Osteocyte (in vitro differentiated cells): ENCODE results near the gene E2F3. TPM values are rescaled to one million over a fixed set of nuclear protein-coding genes. Genes with fewer than 3 reads are reported as not detected.

ENCODE experiments used
- DNase-seq: peaks from one replicate; pipeline ENCODE4 v3.0.0; 2021; ENCODE audit warnings: mixed read lengths; ENCODE audit not compliant: unreplicated experiment; ENCODE audit errors: extremely low spot score
- H3K27ac Mint-ChIP-seq: one replicate; pipeline ENCODE4 v1.8.0; 2021; ENCODE audit warnings: mild to moderate bottlenecking, mixed read lengths; ENCODE audit not compliant: unreplicated experiment
- H3K27me3 Mint-ChIP-seq: one replicate; pipeline ENCODE4 v1.8.0; 2021; ENCODE audit warnings: mixed read lengths; ENCODE audit not compliant: unreplicated experiment
- H3K36me3 Mint-ChIP-seq: one replicate; pipeline ENCODE4 v1.8.0; 2021; ENCODE audit warnings: mixed read lengths; ENCODE audit not compliant: unreplicated experiment
- H3K4me1 Mint-ChIP-seq: one replicate; pipeline ENCODE4 v1.8.0; 2021; ENCODE audit warnings: mixed read lengths; ENCODE audit not compliant: unreplicated experiment
- H3K4me3 Mint-ChIP-seq: one replicate; pipeline ENCODE4 v1.8.0; 2021; ENCODE audit warnings: mild to moderate bottlenecking, moderate library complexity, mixed read lengths; ENCODE audit not compliant: unreplicated experiment
- H3K9me3 Mint-ChIP-seq: one replicate; pipeline ENCODE4 v1.8.0; 2021; ENCODE audit warnings: mixed read lengths; ENCODE audit not compliant: unreplicated experiment
- CTCF ChIP-seq: fragments of 200-600 bp; sonication (generic); IDR thresholded peaks from 2 replicates; pipeline ENCODE4 v1.5.0; 2021; ENCODE audit warnings: antibody characterized with exemption, mild to moderate bottlenecking, moderate library complexity
- long read RNA-seq: library from polyadenylated mRNA; unstranded; transcript quantifications from one replicate; pipeline ENCODE4 v2.0.0, GENCODE V29; 2021
- total RNA-seq: library from RNA; stranded (reverse); gene quantifications from 2 replicates; pipeline ENCODE4 v1.2.1, GENCODE V29; 2021

E2F3 gene
- 12.0 and 12.1 TPM in 2 replicates for total RNA-seq
- long read RNA-seq, partial matches to known transcripts: 8 of 11 reads
- long read RNA-seq, other reads (novel, unspliced or antisense): 3 of 11 reads

DNA sequence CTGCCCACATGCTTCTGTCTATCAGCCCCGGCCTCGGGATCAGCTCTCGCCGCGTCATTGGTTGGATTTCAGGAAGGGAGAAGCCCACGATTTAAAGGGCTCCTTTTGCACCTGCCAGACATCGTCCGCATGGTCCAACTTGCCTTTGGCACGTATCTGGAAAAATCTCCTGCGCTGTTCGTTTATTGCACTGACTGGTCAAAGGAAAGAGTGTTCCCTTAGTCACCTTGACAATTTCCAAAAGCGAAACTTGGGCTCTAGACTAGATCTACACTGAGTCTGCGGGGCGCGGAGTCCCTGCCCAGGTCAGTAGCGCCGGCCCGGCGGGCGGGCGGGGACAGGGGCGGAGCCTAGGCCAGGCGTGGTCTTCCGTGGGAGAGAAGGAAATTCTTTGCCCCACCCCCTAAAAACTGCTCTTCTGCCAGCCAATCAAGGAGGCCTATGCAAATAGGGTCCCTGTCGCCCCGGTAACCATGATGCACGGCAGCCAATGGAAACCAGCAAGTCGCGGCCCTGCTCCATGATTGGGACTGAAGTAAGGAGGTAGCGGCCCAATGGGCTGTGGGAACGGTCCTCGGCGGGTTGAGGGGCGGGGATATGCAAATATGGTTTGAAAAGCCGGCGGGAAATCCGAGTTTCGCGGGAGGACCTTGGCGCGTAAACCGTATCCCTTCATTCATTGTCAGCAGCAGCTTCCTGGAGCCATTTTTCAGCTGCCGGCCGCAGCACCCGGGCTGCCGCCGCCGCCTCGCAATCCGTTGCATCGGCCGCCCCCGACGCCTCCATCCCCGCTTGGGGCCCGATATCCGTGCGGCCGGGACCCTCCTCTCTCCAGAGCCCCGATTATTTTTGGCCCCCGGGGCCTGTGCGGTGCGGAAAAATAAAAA lies at the start of gene E2F3:
TSS of gene E2F3 (plus strand) at position 675 of the 887 bp plus-strand sequence. CDS start 354 bp downstream, outside the sequence.
- TF ChIP-seq CTCF: no peak
- H3K4me1 Mint-ChIP-seq: peaks cover 16% of the 10 kb centered on the region
- H3K36me3 Mint-ChIP-seq: no peaks in the 10 kb centered on the region
- peak within 1 kb of the TSS; percentile 97 for H3K27ac Mint-ChIP-seq
- H3K4me3 Mint-ChIP-seq: peak within 1 kb of the TSS; percentile 98
- no peaks in the 10 kb centered on the region for H3K9me3 Mint-ChIP-seq
- DNase-seq: peak; percentile 100
- H3K27me3 Mint-ChIP-seq: no peaks in the 10 kb centered on the region

- Mint-ChIP-seq H3K36me3 (no peaks in the 10 kb centered on the region), H3K27me3 (no peaks in the 10 kb centered on the region), H3K27ac (no peak overlapping the region), H3K4me3 (no peak overlapping the region), H3K9me3 (no peaks in the 10 kb centered on the region), H3K4me1 (peaks cover 2% of the 10 kb centered on the region)
- TF ChIP-seq CTCF: no peak
- no peak for DNase-seq
Observed at GRCh38 chr6:20352346-20352745, 49.3 kb upstream of the E2F3 start.

GRCh38 chr6:20353134-20353533 lies 48.5 kb upstream of the E2F3 start:
- no peaks in the 10 kb centered on the region for H3K9me3 Mint-ChIP-seq
- no peak overlapping the region for H3K27ac Mint-ChIP-seq
- no peaks in the 10 kb centered on the region for H3K27me3 Mint-ChIP-seq
- H3K4me1 Mint-ChIP-seq: peaks cover 2% of the 10 kb centered on the region
- H3K4me3 Mint-ChIP-seq: no peak overlapping the region
- no peaks in the 10 kb centered on the region for H3K36me3 Mint-ChIP-seq
- no peak for DNase-seq
- no peak for TF ChIP-seq CTCF

- H3K4me1 Mint-ChIP-seq: peaks cover 2% of the 10 kb centered on the region
- no peaks in the 10 kb centered on the region for H3K27me3 Mint-ChIP-seq
- H3K9me3 Mint-ChIP-seq: no peaks in the 10 kb centered on the region
- DNase-seq: no peak
- no peak for TF ChIP-seq CTCF
- H3K27ac Mint-ChIP-seq: no peak overlapping the region
- H3K36me3 Mint-ChIP-seq: no peaks in the 10 kb centered on the region
- no peak overlapping the region for H3K4me3 Mint-ChIP-seq
Observed at GRCh38 chr6:20354366-20354765, 47.3 kb upstream of the E2F3 start.

DNA sequence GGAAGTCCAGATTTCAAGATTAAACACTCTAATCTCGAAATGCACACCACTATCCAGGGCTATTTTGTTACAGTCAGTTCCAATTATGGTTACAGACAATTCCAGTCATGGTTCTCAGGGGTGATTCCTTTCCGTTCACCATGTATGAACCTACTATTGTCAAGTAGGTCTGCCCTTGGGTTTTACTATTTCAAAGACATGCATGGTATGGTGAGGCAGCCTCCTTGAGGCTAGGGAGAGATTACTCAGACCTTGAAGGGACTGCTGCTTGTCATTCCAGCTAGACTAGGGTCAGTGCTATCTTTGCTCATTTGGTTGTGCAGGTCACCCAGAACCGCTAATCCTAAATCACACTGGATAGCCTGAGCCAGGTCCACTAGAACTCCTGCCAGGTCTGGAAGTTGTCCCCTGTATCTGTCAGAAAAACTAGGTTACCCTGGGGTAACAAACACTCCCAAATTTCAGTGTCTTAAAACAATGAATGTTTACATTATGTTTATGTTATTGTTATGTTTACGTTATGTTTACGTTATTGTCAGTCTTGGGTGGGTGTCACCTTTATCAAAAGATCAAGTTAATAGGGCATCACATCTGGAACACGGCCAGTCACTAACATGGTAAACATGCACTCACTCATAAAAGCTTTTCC lies 41.1 kb upstream of the E2F3 start:
- no peak for TF ChIP-seq CTCF
- Mint-ChIP-seq H3K27me3 (no peaks in the 10 kb centered on the region), H3K27ac (no peak overlapping the region), H3K4me3 (no peak overlapping the region), H3K36me3 (no peaks in the 10 kb centered on the region), H3K9me3 (no peaks in the 10 kb centered on the region), H3K4me1 (no peaks in the 10 kb centered on the region)
- DNase-seq: no peak
